H1 (cell line): Measurements from ENCODE around the gene SLC38A1. TPM values are rescaled to one million over a fixed set of nuclear protein-coding genes. Genes with fewer than 3 reads are reported as not detected.

Experiments
- CTCF ChIA-PET: fragments of 300-600 bp; sonication (Branson Sonifier 250); formaldehyde crosslinking; loops from one replicate; lab custom pipeline; 2021; ENCODE audit not compliant: partially characterized antibody; lab: Charles Lee
- POLR2A ChIA-PET: fragments of 300-600 bp; sonication (Branson Sonifier 250); formaldehyde crosslinking; loops from one replicate; lab custom pipeline; 2021; ENCODE audit warnings: inconsistent platforms; ENCODE audit not compliant: partially characterized antibody; lab: Charles Lee
- DNase-seq, 2 experiments: peaks; one replicate each; pipeline versions ENCODE4 v3.0.0 to v3.0.0-alpha.2; 2010 to 2022; ENCODE audit warnings: low spot score in 2 of 2, low read depth in 1 of 2, mixed read lengths in 1 of 2
- FAIRE-seq: peaks from 2 replicates; lab custom pipeline; 2011; peaks lifted over from hg19 to GRCh38; lab: Jason Lieb, UNC
- H2AFZ ChIP-seq: 2 replicates; pipeline ENCODE4 v1.8.1; 2012; ENCODE audit warnings: low read length, inconsistent platforms
- H2AK5ac ChIP-seq: 2 replicates; pipeline ENCODE4 v1.6.1; 2013; ENCODE audit warnings: low read depth, low read length
- H2BK120ac ChIP-seq: replicated peaks from 2 replicates; pipeline ENCODE3; 2013; ENCODE audit warnings: low read depth, low read length, inconsistent platforms
- H2BK12ac ChIP-seq: 2 replicates; pipeline ENCODE4 v1.6.1; 2013; ENCODE audit warnings: low read depth, low read length
- H2BK15ac ChIP-seq: 2 replicates; pipeline ENCODE4 v1.6.1; 2013; ENCODE audit warnings: low read length
- H2BK20ac ChIP-seq: 2 replicates; pipeline ENCODE4 v1.6.1; 2013; ENCODE audit warnings: low read length
- H2BK5ac ChIP-seq: 2 replicates; pipeline ENCODE4 v1.6.1; 2013; ENCODE audit warnings: low read depth, low read length
- H3K14ac ChIP-seq: 2 replicates; pipeline ENCODE4 v1.6.1; 2013; ENCODE audit warnings: inconsistent platforms; ENCODE audit not compliant: insufficient read length
- H3K18ac ChIP-seq: 2 replicates; pipeline ENCODE4 v1.6.1; 2013; ENCODE audit warnings: low read length; ENCODE audit errors: extremely low read depth
- H3K23ac ChIP-seq: 2 replicates; pipeline ENCODE4 v1.6.1; 2013; ENCODE audit warnings: inconsistent platforms; ENCODE audit not compliant: insufficient read length
- H3K23me2 ChIP-seq: 2 replicates; pipeline ENCODE4 v1.6.1; 2013; ENCODE audit warnings: low read depth, low read length
- H3K27ac ChIP-seq: 2 replicates; pipeline ENCODE4 v1.6.1; 2011; ENCODE audit warnings: low read depth, low read length, inconsistent platforms
- H3K27me3 ChIP-seq, 4 experiments: replicated peaks in 1 of 4; 1 replicate in 1 of 4; 2 replicates in 3 of 4; pipeline versions ENCODE4 v1.6.1 to v1.8.1; 2011 to 2013; ENCODE audit warnings: low read length in 3 of 4, mild to moderate bottlenecking in 3 of 4, inconsistent platforms in 2 of 4, mixed read lengths in 2 of 4, moderate library complexity in 1 of 4; ENCODE audit not compliant: control insufficient read depth in 3 of 4, insufficient read depth in 3 of 4; ENCODE audit errors: extremely low read depth in 1 of 4
- H3K36me3 ChIP-seq, 4 experiments: 2 replicates each; pipeline versions ENCODE4 v1.6.1 to v1.8.1; 2011 to 2013; ENCODE audit warnings: mild to moderate bottlenecking in 4 of 4, low read length in 3 of 4, moderate library complexity in 2 of 4, control low read depth in 1 of 4, inconsistent platforms in 1 of 4; ENCODE audit not compliant: insufficient read depth in 4 of 4, control insufficient read depth in 2 of 4
- H3K4ac ChIP-seq: replicated peaks from 2 replicates; pipeline ENCODE3; 2013; ENCODE audit warnings: low read length, low read depth, mixed read lengths, inconsistent platforms; ENCODE audit not compliant: insufficient read length
- H3K4me1 ChIP-seq, 4 experiments: replicated peaks in 1 of 4; 1 replicate in 1 of 4; 2 replicates in 3 of 4; pipeline versions ENCODE4 v1.6.1 to v1.8.1; 2011 to 2013; ENCODE audit warnings: low read length in 3 of 4, inconsistent platforms in 2 of 4, mixed read lengths in 1 of 4; ENCODE audit not compliant: insufficient read depth in 4 of 4, control insufficient read depth in 3 of 4
- H3K4me2 ChIP-seq, 2 experiments: 2 replicates each; pipeline versions ENCODE4 v1.6.1 to v1.8.1; 2011 to 2013; ENCODE audit warnings: low read depth in 2 of 2, low read length in 2 of 2, control low read depth in 1 of 2, inconsistent platforms in 1 of 2, mild to moderate bottlenecking in 1 of 2; ENCODE audit not compliant: insufficient read depth in 1 of 2
- H3K4me3 ChIP-seq, 4 experiments: fragments of 200-600, 300-600 bp in 1 of 4; sonication (generic), shearing (Covaris generic), sonication (Bioruptor Twin) in 1 of 4; 2 replicates each; pipeline versions ENCODE4 v1.5.1 to v1.8.1; 2011 to 2016; ENCODE audit warnings: low read length in 4 of 4, low read depth in 3 of 4, control low read depth in 2 of 4, inconsistent platforms in 2 of 4, mild to moderate bottlenecking in 2 of 4, mixed read lengths in 1 of 4, moderate library complexity in 1 of 4; ENCODE audit not compliant: insufficient read depth in 2 of 4; ENCODE audit errors: extremely low read depth in 1 of 4
- H3K56ac ChIP-seq: replicated peaks from 2 replicates; pipeline ENCODE3; 2013; ENCODE audit warnings: low read depth, mild to moderate bottlenecking, mixed read lengths, low read length, inconsistent platforms; ENCODE audit not compliant: insufficient read length
- H3K79me1 ChIP-seq: 2 replicates; pipeline ENCODE4 v1.6.1; 2013; ENCODE audit warnings: low read depth, low read length, control low read depth
- H3K79me2 ChIP-seq, 2 experiments: 2 replicates each; pipeline versions ENCODE4 v1.6.1 to v1.8.1; 2012 to 2013; ENCODE audit warnings: low read length in 2 of 2, mild to moderate bottlenecking in 2 of 2, inconsistent platforms in 1 of 2; ENCODE audit not compliant: insufficient read depth in 2 of 2, control insufficient read depth in 1 of 2
- H3K9ac ChIP-seq, 4 experiments: replicated peaks in 1 of 4; 1 replicate in 1 of 4; 2 replicates in 3 of 4; pipeline versions ENCODE4 v1.6.1 to v1.8.1; 2011 to 2013; ENCODE audit warnings: low read depth in 3 of 4, low read length in 3 of 4, control low read depth in 2 of 4, mild to moderate bottlenecking in 2 of 4, moderate library complexity in 2 of 4, inconsistent platforms in 1 of 4; ENCODE audit errors: extremely low read depth in 1 of 4
- H3K9me3 ChIP-seq, 2 experiments: 2 replicates each; pipeline versions ENCODE4 v1.6.1 to v1.8.1; 2012 to 2013; ENCODE audit warnings: mild to moderate bottlenecking in 2 of 2, moderate library complexity in 2 of 2, control low read depth in 1 of 2, inconsistent platforms in 1 of 2, low read depth in 1 of 2, low read length in 1 of 2, mixed read lengths in 1 of 2; ENCODE audit not compliant: insufficient read depth in 2 of 2
- H4K20me1 ChIP-seq, 2 experiments: replicated peaks in 1 of 2; 2 replicates each; pipeline versions ENCODE3 to v1.8.1; 2011 to 2013; ENCODE audit warnings: inconsistent platforms in 2 of 2, low read length in 2 of 2, mild to moderate bottlenecking in 1 of 2; ENCODE audit not compliant: insufficient read depth in 2 of 2, control insufficient read depth in 1 of 2
- H4K5ac ChIP-seq: 2 replicates; pipeline ENCODE4 v1.6.1; 2013; ENCODE audit warnings: low read length, low read depth, mixed read lengths, inconsistent platforms; ENCODE audit not compliant: insufficient read length
- H4K8ac ChIP-seq: 2 replicates; pipeline ENCODE4 v1.8.0; 2013; ENCODE audit warnings: mild to moderate bottlenecking, moderate library complexity, low read length, inconsistent platforms; ENCODE audit not compliant: insufficient read depth; ENCODE audit errors: extremely low read depth
- H4K91ac ChIP-seq: replicated peaks from 2 replicates; pipeline ENCODE3; 2013; ENCODE audit warnings: low read length, mixed read lengths, inconsistent platforms; ENCODE audit not compliant: insufficient read length
- ATF2 ChIP-seq: IDR thresholded peaks from 2 replicates; pipeline ENCODE4 v1.6.1; 2012; ENCODE audit warnings: low read length, inconsistent platforms
- BACH1 ChIP-seq: IDR thresholded peaks from 2 replicates; pipeline ENCODE4 v1.6.1; 2012; ENCODE audit warnings: low read length, improper control_type of control experiment
- EGR1 ChIP-seq: IDR thresholded peaks from 2 replicates; pipeline ENCODE4 v1.6.1; 2011; ENCODE audit warnings: low read depth, low read length, borderline replicate concordance
- KDM1A ChIP-seq: fragments of 200-600, 300-600 bp; sonication (generic); IDR thresholded peaks from 2 replicates; pipeline ENCODE4 v1.7.1; 2016; ENCODE audit warnings: mild to moderate bottlenecking, low read length, borderline replicate concordance
- MAX ChIP-seq: IDR thresholded peaks from 2 replicates; pipeline ENCODE4 v1.6.1; 2012; ENCODE audit warnings: inconsistent platforms
- POLR2AphosphoS5 ChIP-seq: IDR thresholded peaks from 2 replicates; pipeline ENCODE4 v1.6.1; 2011; ENCODE audit warnings: low read depth, low read length
- SIRT6 ChIP-seq: IDR thresholded peaks from one replicate; pipeline ENCODE4 v1.7.1; 2012; ENCODE audit warnings: low read length, inconsistent platforms
- SP1 ChIP-seq: IDR thresholded peaks from 2 replicates; pipeline ENCODE4 v1.6.1; 2011; ENCODE audit warnings: low read depth, low read length
- SRF ChIP-seq: IDR thresholded peaks from 2 replicates; pipeline ENCODE4 v1.6.1; 2011; ENCODE audit warnings: mild to moderate bottlenecking, low read depth, low read length, moderate library complexity
- polyA plus RNA-seq, 7 experiments: library from polyadenylated mRNA; depleted of rRNA in 3 of 7; stranded (reverse) in 5 of 7; unstranded in 2 of 7; fragments of >200 nt in 5 of 7; fragments of 200-250 nt in 2 of 7; gene quantifications; 1 replicate in 5 of 7; 2 replicates in 1 of 7; 4 replicates in 1 of 7; pipeline versions ENCODE4 v1.2.1 to v1.2.3, GENCODE V29; 2011 to 2013; ENCODE audit warnings: missing spikeins in 2 of 7, mixed read lengths in 2 of 7
- total RNA-seq: library from RNA; stranded (reverse); fragmentation: NEBNext Ultra II Directional; extraction: Animal tissue kit (Norgen Biotek cat#: 25700); gene quantifications from 2 replicates; pipeline ENCODE4 v1.2.1, GENCODE V29; 2021

The SLC38A1 gene
- total and polyA plus RNA-seq, 2 of the 8 experiments (the other 6 are each of a cell fraction or from before 2014, with no cell fraction given) = 83.4 to 242 TPM

DNA sequence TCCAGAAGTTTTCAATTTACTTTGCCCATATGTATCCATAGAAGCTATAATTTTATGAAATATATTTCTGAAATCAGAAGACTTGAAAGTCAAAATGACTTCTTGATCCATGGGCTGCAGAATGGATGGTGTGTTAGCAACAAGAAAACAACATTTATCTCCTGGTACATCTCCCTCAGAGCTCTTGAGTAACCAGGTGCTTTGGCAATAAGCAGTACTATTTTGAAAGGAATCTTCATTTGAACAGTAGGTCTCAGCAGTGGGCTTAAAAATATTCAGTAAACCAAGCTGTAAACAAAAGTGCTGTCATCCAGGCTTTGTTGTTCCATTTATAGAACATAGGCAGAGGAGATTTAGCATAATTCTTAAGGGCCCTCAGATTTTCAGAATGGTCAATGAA is 100.4 kb downstream of the SLC38A1 start:
- no peak overlapping the region for H3K56ac ChIP-seq
- H3K4me2 ChIP-seq = no peak overlapping the region
- no peaks in the 10 kb centered on the region; the same call in 1 of the 2 replicates for H3K23me2 ChIP-seq
- no peak overlapping the region for H2BK120ac ChIP-seq
- H3K18ac ChIP-seq = no peak overlapping the region
- H3K27me3 ChIP-seq = no peaks in the 10 kb centered on the region
- no peaks in the 10 kb centered on the region for H4K20me1 ChIP-seq
- no peak overlapping the region for H3K4me3 ChIP-seq
- no peaks in the 10 kb centered on the region for H3K79me2 ChIP-seq
- ChIA-PET CTCF (interaction anchor here (0.8 kb wide), 1 partner anchor 24 kb away, joined by 3 read pairs; no protein-coding TSS in a partner anchor), POLR2A (interaction anchor here (1.2 kb wide), 1 partner anchor 13 kb away, joined by 6 read pairs; no protein-coding TSS in a partner anchor)
- H4K5ac ChIP-seq = no peak overlapping the region
- H2BK5ac ChIP-seq = no peak overlapping the region
- no peak overlapping the region for H3K4ac ChIP-seq
- no peak overlapping the region for H2BK15ac ChIP-seq
- H3K9ac ChIP-seq = no peak overlapping the region
- H3K9me3 ChIP-seq = no peaks in the 10 kb centered on the region
- no peaks in the 10 kb centered on the region for H3K4me1 ChIP-seq
- H3K14ac ChIP-seq = no peak overlapping the region
- H3K23ac ChIP-seq = no peak overlapping the region
- FAIRE-seq = no peak
- H3K27ac ChIP-seq = no peak overlapping the region
- no peak overlapping the region for H2BK12ac ChIP-seq
- H3K36me3 ChIP-seq = no peaks in the 10 kb centered on the region
- no peak overlapping the region for H4K91ac ChIP-seq
- no peak for DNase-seq
- H2AFZ ChIP-seq = no peak overlapping the region
- no peak overlapping the region for H2BK20ac ChIP-seq
- H2AK5ac ChIP-seq = no peak overlapping the region
- TF ChIP-seq SIRT6 (no peak), KDM1A (no peak), BACH1 (no peak), EGR1 (no peak), SP1 (no peak), SRF (no peak), ATF2 (no peak), POLR2AphosphoS5 (no peak), MAX (no peak)
- no peak overlapping the region for H4K8ac ChIP-seq
- no peaks in the 10 kb centered on the region for H3K79me1 ChIP-seq
